Peyer's patch (tissue), 4 donors: ENCODE measurements around the gene PRADC1.

ENCODE experiments used
- POLR2A ChIP-seq, 2 donors: fragments of 450-650 bp; IDR thresholded peaks; one replicate each; pipeline ENCODE4 v1.5.1; 2017; ENCODE audit warnings: antibody characterized with exemption in 2 of 2, mild to moderate bottlenecking in 2 of 2, moderate library complexity in 2 of 2
- TF ChIP-seq, protein P1 (sequence below), 6 experiments: fragments of 450-650 bp in 4 of 6; fragments of 200-600 bp in 2 of 6; sonication (generic) in 1 of 6; IDR thresholded peaks; one replicate each; pipeline ENCODE4 v1.5.1; 2017 to 2019; ENCODE audit warnings: antibody characterized with exemption in 6 of 6, mild to moderate bottlenecking in 3 of 6, moderate library complexity in 1 of 6

DNA sequence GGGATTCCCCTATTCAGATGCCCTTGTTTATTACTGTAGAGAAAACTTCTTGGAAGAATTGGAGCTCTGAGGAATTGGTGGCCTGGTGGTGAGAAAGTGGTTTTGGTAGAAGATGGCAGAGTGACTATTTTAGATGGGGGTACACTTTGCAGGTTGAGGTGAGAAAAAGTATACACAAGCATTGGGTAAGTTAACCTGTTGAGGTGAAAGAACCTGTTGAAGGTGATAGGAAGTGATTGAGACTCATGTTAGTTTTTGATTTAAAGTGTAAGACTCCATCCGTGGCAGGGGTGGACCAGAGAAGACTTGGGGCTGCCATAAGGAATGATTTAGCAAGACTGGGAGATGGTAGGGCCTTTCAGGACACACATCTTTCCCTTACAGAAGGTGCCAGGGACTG, 4.1 kb upstream of the PRADC1 start:
- TF ChIP-seq, protein P1, sequence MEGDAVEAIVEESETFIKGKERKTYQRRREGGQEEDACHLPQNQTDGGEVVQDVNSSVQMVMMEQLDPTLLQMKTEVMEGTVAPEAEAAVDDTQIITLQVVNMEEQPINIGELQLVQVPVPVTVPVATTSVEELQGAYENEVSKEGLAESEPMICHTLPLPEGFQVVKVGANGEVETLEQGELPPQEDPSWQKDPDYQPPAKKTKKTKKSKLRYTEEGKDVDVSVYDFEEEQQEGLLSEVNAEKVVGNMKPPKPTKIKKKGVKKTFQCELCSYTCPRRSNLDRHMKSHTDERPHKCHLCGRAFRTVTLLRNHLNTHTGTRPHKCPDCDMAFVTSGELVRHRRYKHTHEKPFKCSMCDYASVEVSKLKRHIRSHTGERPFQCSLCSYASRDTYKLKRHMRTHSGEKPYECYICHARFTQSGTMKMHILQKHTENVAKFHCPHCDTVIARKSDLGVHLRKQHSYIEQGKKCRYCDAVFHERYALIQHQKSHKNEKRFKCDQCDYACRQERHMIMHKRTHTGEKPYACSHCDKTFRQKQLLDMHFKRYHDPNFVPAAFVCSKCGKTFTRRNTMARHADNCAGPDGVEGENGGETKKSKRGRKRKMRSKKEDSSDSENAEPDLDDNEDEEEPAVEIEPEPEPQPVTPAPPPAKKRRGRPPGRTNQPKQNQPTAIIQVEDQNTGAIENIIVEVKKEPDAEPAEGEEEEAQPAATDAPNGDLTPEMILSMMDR (IDR thresholded peaks at IDR 0.05) = no peak
- TF ChIP-seq POLR2A (IDR thresholded peaks at IDR 0.05) = no peak
